ENCODE measurements around the gene MTIF2.

MTIF2 gene

GRCh38 chr2:55225481-55226020 is 43.5 kb downstream of the MTIF2 start:
- no peak overlapping the region for H3K4me3 ChIP-seq (IDR thresholded peaks at IDR 0.05; ENCODE audit: insufficient read depth, low read depth, low read length)
- H3K79me2 ChIP-seq (ENCODE audit: insufficient read depth, low read depth) = no peaks in the 10 kb centered on the region; the same call in 1 of the 2 replicates
- no peak overlapping the region for H3K4me2 ChIP-seq
- no peaks in the 10 kb centered on the region for H4K20me1 ChIP-seq (ENCODE audit: insufficient read depth)
- no peak for TF ChIP-seq CTCF (conservative IDR thresholded peaks at IDR 0.05; ENCODE audit: low read depth, low read length)
- H2AFZ ChIP-seq (ENCODE audit: low read depth) = no peak overlapping the region
- no peak overlapping the region for H3K9ac ChIP-seq
- H3K4me1 ChIP-seq (ENCODE audit: low read depth, poor library complexity, severe bottlenecking) = peaks cover 5% of the 10 kb centered on the region
- H3K36me3 ChIP-seq (ENCODE audit: insufficient read depth) = no peaks in the 10 kb centered on the region
- no peak overlapping the region for H3K27ac ChIP-seq
- H3K27me3 ChIP-seq (ENCODE audit: insufficient read depth, low read depth) = no peaks in the 10 kb centered on the region

GRCh38 chr2:55224761-55225261 is 44.2 kb downstream of the MTIF2 start:
- no peak overlapping the region for H2AFZ ChIP-seq (ENCODE audit: low read depth)

GRCh38 chr2:55223958-55224760 is 44.9 kb downstream of the MTIF2 start:
- H3K4me3 ChIP-seq (IDR thresholded peaks at IDR 0.05; ENCODE audit: insufficient read depth, low read depth, low read length) = no peak overlapping the region
- no peak overlapping the region for H3K27ac ChIP-seq
- no peaks in the 10 kb centered on the region for H3K36me3 ChIP-seq (ENCODE audit: insufficient read depth)
- H3K4me1 ChIP-seq (ENCODE audit: low read depth, poor library complexity, severe bottlenecking) = peaks cover 4% of the 10 kb centered on the region
- H3K9ac ChIP-seq = no peak overlapping the region
- H3K79me2 ChIP-seq (ENCODE audit: insufficient read depth, low read depth) = no peaks in the 10 kb centered on the region
- H3K27me3 ChIP-seq (ENCODE audit: insufficient read depth, low read depth) = no peaks in the 10 kb centered on the region
- no peak for TF ChIP-seq CTCF (conservative IDR thresholded peaks at IDR 0.05; ENCODE audit: low read depth, low read length)
- H4K20me1 ChIP-seq (ENCODE audit: insufficient read depth) = no peaks in the 10 kb centered on the region
- no peak overlapping the region for H3K4me2 ChIP-seq
- no peak overlapping the region for H2AFZ ChIP-seq (ENCODE audit: low read depth)

More at GRCh38 chr2:55224761-55225261, 44.2 kb downstream of the MTIF2 start:
- Histone ChIP-seq H3K4me1 (ENCODE audit: low read depth, poor library complexity, severe bottlenecking) (peaks cover 4% of the 10 kb centered on the region), H3K4me2 (no peak overlapping the region), H3K9ac (no peak overlapping the region), H3K79me2 (ENCODE audit: insufficient read depth, low read depth) (no peaks in the 10 kb centered on the region), H4K20me1 (ENCODE audit: insufficient read depth) (no peaks in the 10 kb centered on the region), H3K27me3 (ENCODE audit: insufficient read depth, low read depth) (no peaks in the 10 kb centered on the region), H3K27ac (no peak overlapping the region), H3K4me3 (IDR thresholded peaks at IDR 0.05; ENCODE audit: insufficient read depth, low read depth, low read length) (no peak overlapping the region), H3K36me3 (ENCODE audit: insufficient read depth) (no peaks in the 10 kb centered on the region)
- TF ChIP-seq CTCF (conservative IDR thresholded peaks at IDR 0.05; ENCODE audit: low read depth, low read length) = no peak

- Histone ChIP-seq H3K36me3 (ENCODE audit: insufficient read depth) (no peaks in the 10 kb centered on the region), H4K20me1 (ENCODE audit: insufficient read depth) (no peaks in the 10 kb centered on the region), H3K79me2 (ENCODE audit: insufficient read depth, low read depth) (no peaks in the 10 kb centered on the region), H2AFZ (ENCODE audit: low read depth) (no peak overlapping the region), H3K27me3 (ENCODE audit: insufficient read depth, low read depth) (no peaks in the 10 kb centered on the region), H3K4me3 (IDR thresholded peaks at IDR 0.05; ENCODE audit: insufficient read depth, low read depth, low read length) (no peak overlapping the region), H3K4me2 (no peak overlapping the region), H3K9ac (no peak overlapping the region), H3K4me1 (ENCODE audit: low read depth, poor library complexity, severe bottlenecking) (no peaks in the 10 kb centered on the region), H3K27ac (no peak overlapping the region)
- TF ChIP-seq CTCF (conservative IDR thresholded peaks at IDR 0.05; ENCODE audit: low read depth, low read length) = no peak
These were observed 55.2 kb downstream of the MTIF2 start for GRCh38 chr2:55213822-55214221.
